ENCODE data around the gene ANKRD27.
A peak's percentile ranks its signal among the peaks of the same experiment; 100 is the strongest.

The ANKRD27 gene

GRCh38 chr19:32674931-32675719 lies at the start of gene ANKRD27:
Gene ANKRD27 (minus strand): TSS chr19:32675180. CDS start chr19:32659015, 16,165 bp downstream.
- H4K20me1 ChIP-seq (ENCODE audit: insufficient read depth, low read length), result peaks cover 40% of the 10 kb centered on the region
- H3K79me2 ChIP-seq (ENCODE audit: insufficient read depth, low read length), result peaks cover 46% of the 10 kb centered on the region
- H3K4me1 ChIP-seq (ENCODE audit: insufficient read depth, low read length), result peaks cover 32% of the 10 kb centered on the region
- peak within 1 kb of the TSS; percentile 72 for H3K27ac ChIP-seq (ENCODE audit: low read length)
- H3K36me3 ChIP-seq (ENCODE audit: insufficient read depth, low read length), result peaks cover 7% of the 10 kb centered on the region
- TF ChIP-seq, protein P1, sequence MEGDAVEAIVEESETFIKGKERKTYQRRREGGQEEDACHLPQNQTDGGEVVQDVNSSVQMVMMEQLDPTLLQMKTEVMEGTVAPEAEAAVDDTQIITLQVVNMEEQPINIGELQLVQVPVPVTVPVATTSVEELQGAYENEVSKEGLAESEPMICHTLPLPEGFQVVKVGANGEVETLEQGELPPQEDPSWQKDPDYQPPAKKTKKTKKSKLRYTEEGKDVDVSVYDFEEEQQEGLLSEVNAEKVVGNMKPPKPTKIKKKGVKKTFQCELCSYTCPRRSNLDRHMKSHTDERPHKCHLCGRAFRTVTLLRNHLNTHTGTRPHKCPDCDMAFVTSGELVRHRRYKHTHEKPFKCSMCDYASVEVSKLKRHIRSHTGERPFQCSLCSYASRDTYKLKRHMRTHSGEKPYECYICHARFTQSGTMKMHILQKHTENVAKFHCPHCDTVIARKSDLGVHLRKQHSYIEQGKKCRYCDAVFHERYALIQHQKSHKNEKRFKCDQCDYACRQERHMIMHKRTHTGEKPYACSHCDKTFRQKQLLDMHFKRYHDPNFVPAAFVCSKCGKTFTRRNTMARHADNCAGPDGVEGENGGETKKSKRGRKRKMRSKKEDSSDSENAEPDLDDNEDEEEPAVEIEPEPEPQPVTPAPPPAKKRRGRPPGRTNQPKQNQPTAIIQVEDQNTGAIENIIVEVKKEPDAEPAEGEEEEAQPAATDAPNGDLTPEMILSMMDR (IDR thresholded peaks at IDR 0.05; ENCODE audit: borderline replicate concordance, extremely low read depth, low read length, poor library complexity, severe bottlenecking), result no peak
- no peak for TF ChIP-seq EZH2 (IDR thresholded peaks at IDR 0.05; ENCODE audit: borderline replicate concordance, low read depth, low read length, severe bottlenecking)
- ATAC-seq (ENCODE audit: insufficient read depth, low read depth) (peak; percentile 95), DNase-seq (peak; percentile 98)
- peak within 1 kb of the TSS; percentile 84 for H3K4me2 ChIP-seq (ENCODE audit: insufficient read depth, low read length)
- H3K9ac ChIP-seq (ENCODE audit: low read depth, low read length), result peak within 1 kb of the TSS; percentile 79
- H3K9me3 ChIP-seq (ENCODE audit: insufficient read depth, low read length, severe bottlenecking), result no peaks in the 10 kb centered on the region
- no peaks in the 10 kb centered on the region for H3K27me3 ChIP-seq (ENCODE audit: insufficient read depth, low read length, poor library complexity)
- H2AFZ ChIP-seq (ENCODE audit: low read depth, low read length), result peak within 1 kb of the TSS; percentile 89
- H3K4me3 ChIP-seq (ENCODE audit: low read depth in 1 of 2, low read length in 2 of 2), result peak within 1 kb of the TSS; percentile 90 to 98

DNA sequence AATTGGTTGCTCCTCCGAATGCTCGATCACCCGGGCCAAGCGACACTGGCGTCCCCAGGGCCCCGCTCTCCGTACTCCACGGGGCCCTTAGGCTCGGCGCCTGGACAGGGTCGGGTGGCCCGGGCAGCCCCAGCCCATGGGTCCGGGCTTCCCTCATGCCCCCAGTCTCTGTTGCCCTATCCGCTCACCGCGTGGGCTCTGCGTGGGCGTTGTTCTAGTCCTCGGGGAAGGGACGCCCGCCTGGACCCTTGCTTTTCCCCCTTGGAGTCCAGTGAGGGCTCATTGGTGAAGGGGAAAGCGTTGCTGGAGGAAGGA lies 45.9 kb upstream of the ANKRD27 start:
- no peak for DNase-seq
- Histone ChIP-seq H3K4me2 (ENCODE audit: insufficient read depth, low read length) (no peak overlapping the region), H3K36me3 (ENCODE audit: insufficient read depth, low read length) (no peaks in the 10 kb centered on the region), H3K4me3 (ENCODE audit: low read depth in 1 of 2, low read length in 2 of 2) (no peak overlapping the region), H3K79me2 (ENCODE audit: insufficient read depth, low read length) (no peaks in the 10 kb centered on the region), H3K27ac (ENCODE audit: low read length) (no peak overlapping the region), H2AFZ (ENCODE audit: low read depth, low read length) (no peak overlapping the region), H3K4me1 (ENCODE audit: insufficient read depth, low read length) (no peaks in the 10 kb centered on the region), H3K9ac (ENCODE audit: low read depth, low read length) (no peak overlapping the region), H3K27me3 (ENCODE audit: insufficient read depth, low read length, poor library complexity) (no peaks in the 10 kb centered on the region), H3K9me3 (ENCODE audit: insufficient read depth, low read length, severe bottlenecking) (no peaks in the 10 kb centered on the region), H4K20me1 (ENCODE audit: insufficient read depth, low read length) (no peaks in the 10 kb centered on the region)
- ATAC-seq (ENCODE audit: insufficient read depth, low read depth), result no peak
- TF ChIP-seq, protein P1 (IDR thresholded peaks at IDR 0.05; ENCODE audit: borderline replicate concordance, extremely low read depth, low read length, poor library complexity, severe bottlenecking), result no peak
- no peak for TF ChIP-seq EZH2 (IDR thresholded peaks at IDR 0.05; ENCODE audit: borderline replicate concordance, low read depth, low read length, severe bottlenecking)

DNA sequence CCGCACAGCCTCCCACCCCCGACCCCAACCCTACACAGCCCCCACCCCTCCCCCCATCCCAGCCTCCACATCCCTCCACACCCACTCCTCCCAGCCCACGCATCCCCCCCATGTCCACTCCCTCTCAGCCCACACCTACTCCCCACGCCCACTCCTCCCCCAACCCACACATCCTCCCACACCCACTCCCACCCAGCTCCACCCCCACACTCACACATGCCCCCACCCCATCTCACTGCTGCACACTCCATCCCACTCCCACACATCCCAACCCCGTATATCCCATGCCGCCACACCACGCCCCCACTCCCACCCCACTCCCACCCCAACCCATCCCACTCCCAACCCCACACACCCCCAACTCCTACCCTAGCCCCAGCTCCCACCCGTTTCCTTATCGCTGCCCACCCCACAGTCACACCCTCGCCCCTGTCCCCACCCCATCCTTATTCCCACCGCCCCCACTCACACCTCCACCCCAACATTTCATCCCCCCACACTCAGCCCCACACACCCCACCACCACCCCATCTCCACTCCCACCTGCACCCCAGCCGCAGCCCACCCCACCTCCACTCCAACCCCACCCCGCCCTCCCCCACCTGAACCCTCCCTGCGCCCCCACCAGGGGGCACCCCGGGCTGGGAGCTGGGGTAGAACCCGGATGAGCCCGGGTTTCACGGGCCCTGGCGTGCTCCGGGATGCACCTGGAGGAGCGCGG lies 45.4 kb upstream of the ANKRD27 start:
- Histone ChIP-seq H3K4me1 (ENCODE audit: insufficient read depth, low read length) (no peaks in the 10 kb centered on the region), H3K36me3 (ENCODE audit: insufficient read depth, low read length) (no peaks in the 10 kb centered on the region), H3K9ac (ENCODE audit: low read depth, low read length) (no peak overlapping the region), H3K27ac (ENCODE audit: low read length) (no peak overlapping the region), H3K9me3 (ENCODE audit: insufficient read depth, low read length, severe bottlenecking) (no peaks in the 10 kb centered on the region), H3K79me2 (ENCODE audit: insufficient read depth, low read length) (no peaks in the 10 kb centered on the region), H3K4me3 (ENCODE audit: low read depth in 1 of 2, low read length in 2 of 2) (no peak overlapping the region), H2AFZ (ENCODE audit: low read depth, low read length) (no peak overlapping the region), H3K27me3 (ENCODE audit: insufficient read depth, low read length, poor library complexity) (no peaks in the 10 kb centered on the region), H4K20me1 (ENCODE audit: insufficient read depth, low read length) (no peaks in the 10 kb centered on the region), H3K4me2 (ENCODE audit: insufficient read depth, low read length) (no peak overlapping the region)
- DNase-seq (no peak), ATAC-seq (ENCODE audit: insufficient read depth, low read depth) (no peak)
- no peak for TF ChIP-seq EZH2 (IDR thresholded peaks at IDR 0.05; ENCODE audit: borderline replicate concordance, low read depth, low read length, severe bottlenecking)
- TF ChIP-seq, protein P1 (IDR thresholded peaks at IDR 0.05; ENCODE audit: borderline replicate concordance, extremely low read depth, low read length, poor library complexity, severe bottlenecking), result no peak

All from DND-41 (cell line).